ENCODE results near the gene JMY. TPM values are rescaled to one million over a fixed set of nuclear protein-coding genes. Genes with fewer than 3 reads are reported as not detected.

JMY gene
- total RNA-seq, 1 experiment from 2014 or later = 4.3 TPM

DNA sequence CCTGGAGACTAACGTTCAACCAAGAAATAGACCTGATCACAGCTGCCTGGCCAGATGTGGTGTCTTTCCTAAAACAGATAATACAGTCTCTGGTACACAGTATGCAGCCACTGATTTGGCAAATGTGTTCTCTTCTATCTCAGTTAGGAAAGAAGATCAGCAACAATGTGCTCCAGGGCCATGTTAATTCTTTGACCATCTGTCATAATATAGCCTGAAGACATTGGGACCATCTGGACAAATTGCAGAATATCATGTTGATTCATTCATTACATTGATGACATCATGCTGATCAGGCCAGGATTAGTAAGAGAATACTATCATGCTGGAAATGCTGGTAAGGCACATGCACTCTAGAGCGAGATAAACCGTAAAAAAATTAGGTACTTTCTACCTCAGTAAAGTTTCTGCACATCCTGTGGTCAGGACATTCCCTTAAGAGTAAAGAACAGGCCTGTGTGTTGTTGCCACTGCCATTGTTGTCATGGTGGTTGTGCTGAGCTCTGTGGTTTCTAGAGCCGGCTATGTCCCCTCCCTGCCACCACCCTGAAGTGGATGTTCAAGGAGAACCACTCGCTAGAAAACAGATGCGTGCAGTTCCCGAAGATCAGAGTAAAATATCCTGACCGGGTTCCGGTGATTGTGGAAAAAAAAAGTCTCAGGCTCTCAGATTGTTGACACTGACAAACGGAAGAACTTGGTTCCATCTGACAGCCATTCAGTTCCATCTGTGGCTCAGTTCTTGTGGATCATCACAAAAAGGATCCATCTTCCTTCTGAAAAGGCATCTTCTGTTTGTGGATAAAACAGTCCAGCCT lies 6.4 kb upstream of the JMY start:
- TF ChIP-seq CTCF (conservative IDR thresholded peaks at IDR 0.05; ENCODE audit: low read depth, low read length) (no peak), EZH2 (IDR thresholded peaks at IDR 0.05; ENCODE audit: low read length, unreplicated experiment) (no peak), EZH2phosphoT487 (IDR thresholded peaks at IDR 0.05; ENCODE audit: borderline replicate concordance, low read length) (no peak)
- Histone ChIP-seq H3K36me3 (ENCODE audit: low read depth, low read length) (no peaks in the 10 kb centered on the region), H3F3A (ENCODE audit: low read length, unreplicated experiment) (no peaks in the 10 kb centered on the region), H3K9me3 (ENCODE audit: low read length) (no peaks in the 10 kb centered on the region), H3K9me2 (replicated peaks; ENCODE audit: low read length) (no peaks in the 10 kb centered on the region), H3K79me2 (ENCODE audit: low read length) (no peaks in the 10 kb centered on the region), H3K4me2 (ENCODE audit: low read length) (peak overlapping the region; percentile 41; the same call in 1 of the 2 replicates), H4K20me1 (ENCODE audit: low read length) (no peaks in the 10 kb centered on the region), H3K27me3 (ENCODE audit: low read length) (no peaks in the 10 kb centered on the region), H3K4me3 (ENCODE audit: low read length) (no peak overlapping the region), H3K27ac (ENCODE audit: low read length) (peak overlapping the region; percentile 54), H2AFZ (ENCODE audit: low read length) (no peak overlapping the region), H3K9ac (ENCODE audit: low read length) (no peak overlapping the region), H3K4me1 (ENCODE audit: insufficient read depth, low read length) (peaks cover 14% of the 10 kb centered on the region)
- ChIA-PET CTCF (no interaction called here), POLR2A (ENCODE audit: unreplicated experiment) (no interaction called here)
- BruUV-seq (replicated peaks) = no TSS peak
- ATAC-seq (peak; percentile 50), DNase-seq (peak; percentile 81)
- intact Hi-C loops (cut with micrococcal nuclease) = no loop called here

DNA sequence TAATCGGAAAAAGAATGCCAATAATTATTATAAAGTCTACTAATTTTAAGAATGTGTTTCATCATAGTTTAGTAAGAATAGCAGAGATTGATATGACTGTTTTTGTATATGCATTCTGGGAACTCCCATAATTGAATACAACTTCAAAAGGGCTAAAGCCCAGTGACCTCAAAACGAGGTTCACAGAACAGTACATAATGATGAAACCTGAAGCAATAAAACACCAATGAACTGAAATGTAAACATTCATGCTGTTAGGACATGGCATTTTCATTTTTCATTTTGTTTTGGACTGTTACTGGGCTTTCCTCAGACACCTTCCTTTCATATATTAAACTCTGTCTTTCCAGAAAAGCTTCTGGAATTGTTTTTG lies 684 bp upstream of the JMY start:
- Histone ChIP-seq H3F3A (ENCODE audit: low read length, unreplicated experiment) (no peaks in the 10 kb centered on the region), H3K9me2 (replicated peaks; ENCODE audit: low read length) (no peaks in the 10 kb centered on the region), H3K4me3 (ENCODE audit: low read length) (peak overlapping the region; percentile 81), H3K4me2 (ENCODE audit: low read length) (peak overlapping the region; percentile 81), H3K9ac (ENCODE audit: low read length) (peak overlapping the region; percentile 69), H3K36me3 (ENCODE audit: low read depth, low read length) (no peaks in the 10 kb centered on the region), H3K4me1 (ENCODE audit: insufficient read depth, low read length) (no peaks in the 10 kb centered on the region; the same call in 1 of the 2 replicates), H3K27ac (ENCODE audit: low read length) (peak overlapping the region; percentile 14; the same call in 1 of the 2 replicates), H2AFZ (ENCODE audit: low read length) (peak overlapping the region; percentile 87), H3K27me3 (ENCODE audit: low read length) (no peaks in the 10 kb centered on the region), H4K20me1 (ENCODE audit: low read length) (no peaks in the 10 kb centered on the region), H3K79me2 (ENCODE audit: low read length) (peaks cover 40% of the 10 kb centered on the region), H3K9me3 (ENCODE audit: low read length) (no peaks in the 10 kb centered on the region)
- ChIA-PET POLR2A (ENCODE audit: unreplicated experiment) (no interaction called here), CTCF (interaction anchor here (0.6 to 0.8 kb wide), 2 partner anchors 92 to 210 kb away, joined by 3 read pairs; no protein-coding TSS in a partner anchor)
- ATAC-seq = peak; percentile 12
- intact Hi-C loops (cut with micrococcal nuclease) = loop anchor here (1.0 to 2.0 kb wide), 2 partner anchors 32 to 102 kb away; no protein-coding TSS in a partner anchor
- TF ChIP-seq EZH2 (IDR thresholded peaks at IDR 0.05; ENCODE audit: low read length, unreplicated experiment) (no peak), CTCF (conservative IDR thresholded peaks at IDR 0.05; ENCODE audit: low read depth, low read length) (no peak), EZH2phosphoT487 (IDR thresholded peaks at IDR 0.05; ENCODE audit: borderline replicate concordance, low read length) (no peak)
- TSS peak; percentile 89 for BruUV-seq (replicated peaks)
- peak; percentile 38 for DNase-seq
